HepG2 (cell line): Measurements from ENCODE around the gene RFX7. TPM values are rescaled to one million over a fixed set of nuclear protein-coding genes. Genes with fewer than 3 reads are reported as not detected.

ENCODE experiments used
- DMAP1 ChIP-seq: IDR thresholded peaks from 2 replicates; pipeline ENCODE4 v1.6.1; 2016
- EHMT2 ChIP-seq: fragments of 200-600 bp; sonication (generic); IDR thresholded peaks from 2 replicates; pipeline ENCODE4 v1.7.0; 2017; ENCODE audit warnings: antibody characterized with exemption, low read depth, low read length, borderline replicate concordance
- FOXO4 ChIP-seq: sonication (generic); formaldehyde crosslinking; conservative IDR thresholded peaks from 2 replicates; pipeline ENCODE4 v1.8.1; 2023; ENCODE audit warnings: missing genetic modification reagents
- GATAD1 ChIP-seq: IDR thresholded peaks from 2 replicates; pipeline ENCODE4 v1.6.1; 2016; ENCODE audit warnings: missing genetic modification reagents, missing compliant biosample characterization
- HDAC2 ChIP-seq: sonication (generic); formaldehyde crosslinking; IDR thresholded peaks from 2 replicates; pipeline ENCODE4 v1.4.0; 2020; ENCODE audit warnings: missing genetic modification reagents
- MIER2 ChIP-seq: IDR thresholded peaks from 2 replicates; pipeline ENCODE4 v1.6.1; 2016; ENCODE audit warnings: missing biosample characterization, missing genetic modification reagents
- NFE2L2 ChIP-seq: fragments of 150-350 bp; IDR thresholded peaks from 2 replicates; pipeline ENCODE4 v1.6.1; 2014; ENCODE audit warnings: low read length
- PAF1 ChIP-seq: IDR thresholded peaks from 2 replicates; pipeline ENCODE4 v1.6.1; 2016; ENCODE audit warnings: missing genetic modification reagents, missing compliant biosample characterization
- RNF2 ChIP-seq: fragments of 450-650 bp; conservative IDR thresholded peaks from 2 replicates; pipeline ENCODE4 v1.6.1; 2016; ENCODE audit warnings: low read depth
- SIN3A ChIP-seq: IDR thresholded peaks from 2 replicates; pipeline ENCODE4 v1.6.1; 2011; ENCODE audit warnings: low read depth, mild to moderate bottlenecking, control low read depth, low read length, borderline replicate concordance
- SMAD3 ChIP-seq: sonication (generic); formaldehyde crosslinking; IDR thresholded peaks from 2 replicates; pipeline ENCODE4 v1.4.0; 2020; ENCODE audit warnings: missing genetic modification reagents
- SRF ChIP-seq: IDR thresholded peaks from 2 replicates; pipeline ENCODE4 v1.6.1; 2011; ENCODE audit warnings: mild to moderate bottlenecking, low read depth, low read length, moderate library complexity
- SRSF9 ChIP-seq: fragments of 200-400 bp; formaldehyde crosslinking; IDR thresholded peaks from 2 replicates; pipeline ENCODE4 v1.6.1; 2018; ENCODE audit warnings: borderline replicate concordance, mild to moderate bottlenecking, low read depth, low read length; ENCODE audit not compliant: insufficient read depth, poor library complexity, severe bottlenecking
- TBX3 ChIP-seq: fragments of 450-650 bp; IDR thresholded peaks from 2 replicates; pipeline ENCODE4 v1.6.1; 2017; ENCODE audit warnings: antibody characterized with exemption, mild to moderate bottlenecking, inconsistent platforms, borderline replicate concordance
- TSC22D2 ChIP-seq: sonication (generic); formaldehyde crosslinking; IDR thresholded peaks from 2 replicates; pipeline ENCODE4 v1.5.1; 2020; ENCODE audit warnings: missing genetic modification reagents, mild to moderate bottlenecking, borderline replicate concordance
- ZC3H13 ChIP-seq: sonication (generic); formaldehyde crosslinking; IDR thresholded peaks from 2 replicates; pipeline ENCODE4 v1.8.1; 2023; ENCODE audit warnings: mild to moderate bottlenecking, missing genetic modification reagents, moderate library complexity
- ZEB1 ChIP-seq: IDR thresholded peaks from 2 replicates; pipeline ENCODE4 v1.6.1; 2012; ENCODE audit warnings: mild to moderate bottlenecking, low read depth, inconsistent platforms; ENCODE audit not compliant: insufficient replicate concordance
- ZFP36L2 ChIP-seq: sonication (generic); formaldehyde crosslinking; IDR thresholded peaks from 2 replicates; pipeline ENCODE4 v1.4.0; 2020; ENCODE audit warnings: missing genetic modification reagents
- ZNF136 ChIP-seq: sonication (generic); formaldehyde crosslinking; IDR thresholded peaks from 2 replicates; pipeline ENCODE4 v1.8.1; 2022; ENCODE audit warnings: low read depth, mild to moderate bottlenecking, moderate library complexity, missing genetic modification reagents
- ZNF292 ChIP-seq: sonication (generic); formaldehyde crosslinking; IDR thresholded peaks from 2 replicates; pipeline ENCODE4 v1.8.1; 2022; ENCODE audit warnings: mild to moderate bottlenecking, low read depth, missing genetic modification reagents, borderline replicate concordance
- ZNF44 ChIP-seq: sonication (generic); formaldehyde crosslinking; IDR thresholded peaks from 2 replicates; pipeline ENCODE4 v1.5.1; 2020; ENCODE audit warnings: mild to moderate bottlenecking, missing genetic modification reagents
- ZNF496 ChIP-seq: sonication (generic); formaldehyde crosslinking; IDR thresholded peaks from 2 replicates; pipeline ENCODE4 v1.8.1; 2023; ENCODE audit warnings: mild to moderate bottlenecking, moderate library complexity, missing genetic modification reagents; ENCODE audit not compliant: insufficient replicate concordance
- ZNF552 ChIP-seq: sonication (generic); formaldehyde crosslinking; IDR thresholded peaks from 2 replicates; pipeline ENCODE4 v1.9.0; 2022; ENCODE audit warnings: missing genetic modification reagents, mild to moderate bottlenecking, borderline replicate concordance
- ZNF607 ChIP-seq: sonication (generic); formaldehyde crosslinking; IDR thresholded peaks from 2 replicates; pipeline ENCODE4 v1.5.1; 2020; ENCODE audit warnings: missing genetic modification reagents, mild to moderate bottlenecking, borderline replicate concordance
- ZNF614 ChIP-seq: IDR thresholded peaks from 2 replicates; pipeline ENCODE4 v1.6.1; 2018; ENCODE audit warnings: missing biosample characterization, missing genetic modification reagents, inconsistent platforms, borderline replicate concordance
- ZNF772 ChIP-seq: sonication (generic); formaldehyde crosslinking; IDR thresholded peaks from 2 replicates; pipeline ENCODE4 v1.5.0; 2020; ENCODE audit warnings: mild to moderate bottlenecking, missing genetic modification reagents
- polyA plus RNA-seq, 8 experiments: library from polyadenylated mRNA; depleted of rRNA in 3 of 8; stranded (reverse) in 7 of 8; unstranded in 1 of 8; fragments of >200 nt; fragmentation: Illumina TruSeq in 4 of 8; extraction: Trizol in 4 of 8; gene quantifications; 2 replicates each; pipeline versions ENCODE4 v1.2.1 to v1.2.3, GENCODE V29; 2011 to 2016; ENCODE audit warnings: low read depth in 4 of 8, missing spikeins in 1 of 8, mixed read lengths in 1 of 8; ENCODE audit not compliant: insufficient read depth in 1 of 8
- total RNA-seq, 5 experiments: library from RNA; depleted of rRNA; stranded (reverse); fragments of >200 nt; fragmentation: Illumina TruSeq; extraction: Trizol; gene quantifications; 2 replicates each; pipeline ENCODE4 v1.2.3, GENCODE V29; 2016; ENCODE audit warnings: low read depth in 1 of 5
- TF ChIP-seq, protein P1 (sequence below): sonication (generic); formaldehyde crosslinking; IDR thresholded peaks from 2 replicates; pipeline ENCODE4 v1.5.1; 2020; ENCODE audit warnings: mild to moderate bottlenecking, missing genetic modification reagents

The RFX7 gene
- total and polyA plus RNA-seq, 2 of the 13 experiments (the other 11 are each of a cell fraction or from before 2014, with no cell fraction given): 8.5 to 10.4 TPM

DNA sequence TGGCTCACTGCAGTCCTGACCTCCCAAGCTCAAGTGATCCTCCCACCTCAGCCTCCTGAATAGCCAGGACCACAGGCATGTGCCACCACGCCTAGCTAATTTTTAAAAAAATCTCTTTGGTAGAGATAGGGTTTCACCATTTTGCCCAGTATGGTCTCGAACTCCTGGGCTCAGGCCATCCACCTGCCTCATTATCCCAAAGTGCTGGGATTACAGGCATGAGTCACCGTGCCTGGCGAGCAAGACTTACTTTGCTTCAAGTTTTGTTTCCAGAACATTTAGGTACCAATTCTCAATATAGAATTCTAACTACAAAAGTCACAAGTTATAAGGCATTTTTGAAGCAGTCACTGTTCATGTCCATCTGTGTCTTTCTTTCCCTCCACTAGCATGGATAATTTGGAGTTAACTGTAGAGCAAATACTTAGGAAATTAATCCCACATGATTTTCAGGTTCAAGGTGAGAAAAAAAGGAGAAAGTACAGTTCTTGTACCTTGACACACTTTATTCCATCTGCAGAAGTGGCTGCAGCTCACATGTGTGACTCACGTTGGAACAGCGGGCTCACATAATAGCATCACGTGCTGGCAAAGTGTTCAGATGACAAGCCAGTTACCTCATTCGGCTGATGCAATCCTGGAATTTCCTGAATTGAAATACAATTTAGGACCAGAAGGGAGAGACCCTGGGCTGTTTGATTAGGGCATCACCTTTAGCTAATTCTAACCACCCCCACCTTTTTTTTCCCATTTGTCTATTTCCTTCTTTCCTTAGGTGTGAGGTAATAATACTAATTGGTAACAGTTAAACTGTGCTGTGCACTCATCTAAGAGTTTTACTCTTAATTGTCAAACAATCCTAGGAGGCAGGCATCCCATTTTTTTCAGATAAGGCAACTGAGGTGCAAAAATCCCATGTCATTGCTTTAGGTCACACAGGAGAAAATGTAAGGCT lies 203.3 kb downstream of the RFX7 start (continued):
- TF ChIP-seq EHMT2: no peak
- TF ChIP-seq GATAD1 (CRISPR knock-in tag): peak; percentile 47; the same call in 1 of the 2 replicates
- no peak for TF ChIP-seq ZNF292 (CRISPR knock-in tag)
- TF ChIP-seq TBX3: peak; percentile 50; the same call in 1 of the 2 replicates
- no peak for TF ChIP-seq RNF2
- TF ChIP-seq ZNF136: no peak
- TF ChIP-seq, protein P1, sequence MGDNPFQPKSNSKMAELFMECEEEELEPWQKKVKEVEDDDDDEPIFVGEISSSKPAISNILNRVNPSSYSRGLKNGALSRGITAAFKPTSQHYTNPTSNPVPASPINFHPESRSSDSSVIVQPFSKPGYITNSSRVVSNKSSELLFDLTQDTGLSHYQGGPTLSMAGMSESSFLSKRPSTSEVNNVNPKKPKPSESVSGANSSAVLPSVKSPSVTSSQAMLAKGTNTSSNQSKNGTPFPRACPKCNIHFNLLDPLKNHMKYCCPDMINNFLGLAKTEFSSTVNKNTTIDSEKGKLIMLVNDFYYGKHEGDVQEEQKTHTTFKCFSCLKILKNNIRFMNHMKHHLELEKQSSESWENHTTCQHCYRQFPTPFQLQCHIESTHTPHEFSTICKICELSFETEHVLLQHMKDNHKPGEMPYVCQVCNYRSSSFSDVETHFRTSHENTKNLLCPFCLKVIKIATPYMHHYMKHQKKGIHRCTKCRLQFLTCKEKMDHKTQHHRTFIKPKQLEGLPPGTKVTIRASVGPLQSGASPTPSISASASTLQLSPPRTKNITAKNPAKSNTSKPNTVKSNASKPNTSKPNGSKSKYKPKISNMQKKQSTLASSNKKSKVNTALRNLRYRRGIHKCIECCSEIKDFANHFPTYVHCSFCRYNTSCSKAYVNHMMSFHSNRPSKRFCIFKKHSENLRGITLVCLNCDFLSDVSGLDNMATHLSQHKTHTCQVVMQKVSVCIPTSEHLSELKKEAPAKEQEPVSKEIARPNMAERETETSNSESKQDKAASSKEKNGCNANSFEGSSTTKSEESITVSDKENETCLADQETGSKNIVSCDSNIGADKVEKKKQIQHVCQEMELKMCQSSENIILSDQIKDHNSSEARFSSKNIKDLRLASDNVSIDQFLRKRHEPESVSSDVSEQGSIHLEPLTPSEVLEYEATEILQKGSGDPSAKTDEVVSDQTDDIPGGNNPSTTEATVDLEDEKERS (CRISPR knock-in tag): peak; percentile 68; the same call in 1 of the 2 replicates
- no peak for TF ChIP-seq ZNF772
- no peak for TF ChIP-seq SRF
- TF ChIP-seq MIER2 (CRISPR knock-in tag): no peak
- TF ChIP-seq TSC22D2 (CRISPR knock-in tag): no peak
- no peak for TF ChIP-seq ZFP36L2 (CRISPR knock-in tag)
- no peak for TF ChIP-seq NFE2L2
- TF ChIP-seq ZNF552: no peak
- no peak for TF ChIP-seq ZNF607 (CRISPR knock-in tag)
- TF ChIP-seq ZNF44 (CRISPR knock-in tag): 0 out of 2 replicates have a peak, but pooled peaks have one; percentile 45
- no peak for TF ChIP-seq FOXO4 (CRISPR knock-in tag)
- TF ChIP-seq ZNF614 (CRISPR knock-in tag): 0 out of 2 replicates have a peak, but pooled peaks have one; percentile 32
- TF ChIP-seq SIN3A: no peak
- TF ChIP-seq HDAC2 (CRISPR knock-in tag): peak; percentile 60
- peak; percentile 97 for TF ChIP-seq SMAD3
- no peak for TF ChIP-seq ZEB1
- no peak for TF ChIP-seq SRSF9
- TF ChIP-seq ZNF496 (CRISPR knock-in tag): no peak
- no peak for TF ChIP-seq PAF1 (CRISPR knock-in tag)
- TF ChIP-seq DMAP1: peak; percentile 60
- TF ChIP-seq ZC3H13: no peak
